ENCODE measurements around the gene STAG3. TPM values are rescaled to one million over a fixed set of nuclear protein-coding genes. Genes with fewer than 3 reads are reported as not detected.

Gene STAG3
- total and polyA plus RNA-seq, 2 of the 8 experiments (the other 6 are each of a cell fraction or from before 2014, with no cell fraction given) = 1.3 to 3.3 TPM

DNA sequence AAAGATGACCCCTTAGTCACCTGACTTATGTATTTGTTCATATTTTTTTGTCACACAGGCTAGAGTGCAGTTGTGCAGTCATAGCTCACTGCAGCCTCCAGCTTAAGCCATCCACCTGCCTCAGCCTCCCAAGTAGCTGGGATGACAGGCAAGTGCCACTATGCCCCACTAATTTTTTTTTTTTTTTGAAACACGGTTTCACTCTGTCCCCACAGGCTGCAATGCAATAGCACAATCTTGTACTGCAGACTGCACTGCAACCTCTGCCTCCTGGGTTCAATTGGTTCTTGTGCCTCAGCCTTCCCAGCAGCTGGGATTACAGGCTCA, 49.1 kb upstream of the STAG3 start:
- H3K79me1 ChIP-seq (ENCODE audit: low read depth, low read length) = no peaks in the 10 kb centered on the region
- peaks cover 0 to 8% (median 0%) of the 10 kb centered on the region in 4 experiments; a peak in 2 of 7 replicates for H3K4me1 ChIP-seq (replicated peaks in 1 of 4; ENCODE audit: control insufficient read depth in 3 of 4, insufficient read depth in 4 of 4, low read length in 3 of 4)
- H4K91ac ChIP-seq (replicated peaks; ENCODE audit: insufficient read length, low read length) = no peak overlapping the region
- no peak overlapping the region for H3K56ac ChIP-seq (replicated peaks; ENCODE audit: insufficient read length, low read depth, low read length)
- H3K27me3 ChIP-seq (replicated peaks in 1 of 4; ENCODE audit: control insufficient read depth in 3 of 4, extremely low read depth in 1 of 4, insufficient read depth in 3 of 4, low read length in 3 of 4) = peaks cover 0 to 11% (median 0%) of the 10 kb centered on the region in 4 experiments; a peak in 2 of 7 replicates
- no peak overlapping the region for H2BK20ac ChIP-seq (ENCODE audit: low read length)
- no peak overlapping the region for H3K23ac ChIP-seq (ENCODE audit: insufficient read length)
- H2BK15ac ChIP-seq (ENCODE audit: low read length) = no peak overlapping the region
- no peaks in the 10 kb centered on the region for H4K20me1 ChIP-seq (replicated peaks in 1 of 2; ENCODE audit: control insufficient read depth in 1 of 2, insufficient read depth in 2 of 2, low read length in 2 of 2)
- H3K36me3 ChIP-seq (ENCODE audit: control insufficient read depth in 2 of 4, insufficient read depth in 4 of 4, low read length in 3 of 4) = no peaks in the 10 kb centered on the region
- no peak overlapping the region for H3K14ac ChIP-seq (ENCODE audit: insufficient read length)
- CTCF ChIA-PET (ENCODE audit: partially characterized antibody) = interaction anchor here (0.5 to 9.0 kb wide), 14 partner anchors 17 to 215 kb away, joined by 3 to 108 read pairs (median 4); partner anchors contain the start of genes AP4M1, GAL3ST4, GPC2 and LAMTOR4
- H3K23me2 ChIP-seq (ENCODE audit: low read depth, low read length) = peaks cover 8% of the 10 kb centered on the region; the same call in 1 of the 2 replicates
- no peak overlapping the region for H4K8ac ChIP-seq (ENCODE audit: extremely low read depth, insufficient read depth, low read length)
- H3K9me3 ChIP-seq (ENCODE audit: insufficient read depth in 2 of 2, low read depth in 1 of 2, low read length in 1 of 2) = no peaks in the 10 kb centered on the region
- TF ChIP-seq TCF12 (IDR thresholded peaks at IDR 0.05; ENCODE audit: low read depth, low read length) (no peak), GTF2F1 (IDR thresholded peaks at IDR 0.05; ENCODE audit: borderline replicate concordance, low read depth, low read length) (no peak), EZH2 (IDR thresholded peaks at IDR 0.05; ENCODE audit: low read depth, low read length, severe bottlenecking) (no peak)
- FAIRE-seq (no peak), DNase-seq (ENCODE audit: low read depth in 1 of 2, low spot score in 2 of 2) (no peak)
- no peak overlapping the region for H3K4me3 ChIP-seq (ENCODE audit: extremely low read depth in 1 of 4, insufficient read depth in 2 of 4, low read depth in 3 of 4, low read length in 4 of 4)
- POLR2A ChIA-PET (ENCODE audit: partially characterized antibody) = interaction anchor here (0.6 to 4.1 kb wide), 21 partner anchors 8 to 53 kb away, joined by 3 to 68 read pairs (median 4); partner anchors contain the start of genes AP4M1, GAL3ST4, GPC2 and MCM7
- H3K9ac ChIP-seq (replicated peaks in 1 of 4; ENCODE audit: extremely low read depth in 1 of 4, low read depth in 3 of 4, low read length in 3 of 4) = no peak overlapping the region
- H2BK5ac ChIP-seq (ENCODE audit: low read depth, low read length) = no peak overlapping the region
- WGBS, 2 experiments (ENCODE audit: extremely low coverage in 1 of 2, insufficient coverage in 1 of 2, insufficient read length in 1 of 2, insufficient replicate concordance in 2 of 2, low coverage in 1 of 2, low lambda C conversion rate in 2 of 2, missing lambda C conversion rate in 1 of 2) = 79% methylated on average over 1 of the region's 1 CpG; no CpG with 5 or more reads in 1 of the 2 experiments
- H3K4ac ChIP-seq (replicated peaks; ENCODE audit: insufficient read length, low read depth, low read length) = no peak overlapping the region
- H4K5ac ChIP-seq (ENCODE audit: insufficient read length, low read depth, low read length) = no peak overlapping the region
- peak overlapping the region; percentile 74 to 90; a peak in 2 of 4 replicates for H3K4me2 ChIP-seq (ENCODE audit: insufficient read depth in 1 of 2, low read depth in 2 of 2, low read length in 2 of 2)
- no peak overlapping the region for H2BK12ac ChIP-seq (ENCODE audit: low read depth, low read length)
- no peak overlapping the region for H2AFZ ChIP-seq (ENCODE audit: low read length)
- no peak overlapping the region for H2BK120ac ChIP-seq (replicated peaks; ENCODE audit: low read depth, low read length)
- no peaks in the 10 kb centered on the region for H3K79me2 ChIP-seq (ENCODE audit: control insufficient read depth in 1 of 2, insufficient read depth in 2 of 2, low read length in 2 of 2)
- no peak overlapping the region for H2AK5ac ChIP-seq (ENCODE audit: low read depth, low read length)
- no peak overlapping the region for H3K27ac ChIP-seq (ENCODE audit: low read depth, low read length)
- no peak overlapping the region for H3K18ac ChIP-seq (ENCODE audit: extremely low read depth, low read length)

Data from H1 (cell line).